Karpas-422 (cell line): Measurements from ENCODE around the gene BMERB1. TPM values are rescaled to one million over a fixed set of nuclear protein-coding genes. Genes with fewer than 3 reads are reported as not detected.

ENCODE experiments used
- DNase-seq: peaks from one replicate; pipeline ENCODE4 v3.0.0-alpha.2; 2015
- H2AFZ ChIP-seq: fragments of 200-600 bp; sonication (generic); 2 replicates; pipeline ENCODE4 v1.6.1; 2014; ENCODE audit warnings: antibody characterized with exemption, low read length, mixed read lengths
- H3K27ac ChIP-seq: fragments of 200-600 bp; sonication (generic); 2 replicates; pipeline ENCODE4 v1.5.1; 2014; ENCODE audit warnings: mild to moderate bottlenecking, low read length, moderate library complexity
- H3K27me3 ChIP-seq: fragments of 200-600 bp; sonication (generic); 2 replicates; pipeline ENCODE4 v1.6.1; 2014; ENCODE audit warnings: low read length, mixed read lengths
- H3K36me3 ChIP-seq: fragments of 200-600 bp; sonication (generic); 2 replicates; pipeline ENCODE4 v1.6.1; 2014; ENCODE audit warnings: low read length, mixed read lengths; ENCODE audit not compliant: insufficient read depth
- H3K4me1 ChIP-seq: fragments of 200-600 bp; sonication (generic); 2 replicates; pipeline ENCODE4 v1.6.1; 2014; ENCODE audit warnings: mild to moderate bottlenecking, low read length, mixed read lengths
- H3K4me2 ChIP-seq: fragments of 200-600 bp; sonication (generic); 2 replicates; pipeline ENCODE4 v1.6.1; 2014; ENCODE audit warnings: low read length, low read depth, mild to moderate bottlenecking; ENCODE audit not compliant: poor library complexity, severe bottlenecking
- H3K4me3 ChIP-seq: fragments of 200-600 bp; sonication (generic); 2 replicates; pipeline ENCODE4 v1.5.1; 2014; ENCODE audit warnings: mild to moderate bottlenecking, antibody characterized with exemption, low read length, mixed read lengths
- H3K79me2 ChIP-seq: fragments of 200-600 bp; sonication (generic); 2 replicates; pipeline ENCODE4 v1.6.1; 2014; ENCODE audit warnings: mild to moderate bottlenecking, low read length, mixed read lengths
- H3K9ac ChIP-seq: fragments of 200-600 bp; sonication (generic); 2 replicates; pipeline ENCODE4 v1.6.0; 2014; ENCODE audit warnings: low read length
- H3K9me2 ChIP-seq: fragments of 200-600 bp; sonication (generic), shearing (Covaris generic); replicated peaks from 2 replicates; pipeline ENCODE4 v1.6.0; 2014; ENCODE audit warnings: mild to moderate bottlenecking, low read length, moderate library complexity; ENCODE audit not compliant: insufficient read depth
- H3K9me3 ChIP-seq: fragments of 300-700, 200-600 bp; sonication (generic); 2 replicates; pipeline ENCODE4 v1.6.1; 2014; ENCODE audit warnings: low read length, mixed read lengths
- H4K20me1 ChIP-seq: fragments of 200-600 bp; sonication (generic); 2 replicates; pipeline ENCODE4 v1.6.1; 2014; ENCODE audit warnings: mild to moderate bottlenecking, antibody characterized with exemption, low read length, low read depth; ENCODE audit not compliant: insufficient read depth
- total RNA-seq: library from RNA; depleted of rRNA; stranded (reverse); fragments of >200 nt; shearing (Covaris generic); gene quantifications from 2 replicates; pipeline ENCODE4 v1.2.3, GENCODE V29; 2014; ENCODE audit warnings: low replicate concordance

Gene BMERB1
- total RNA-seq, 1 experiment from 2014 or later: 0.22 TPM

GRCh38 chr16:15532825-15533224 is 98.4 kb downstream of the BMERB1 start:
- no peaks in the 10 kb centered on the region for H3K9me2 ChIP-seq
- H3K4me2 ChIP-seq: peak overlapping the region; percentile 26
- H3K4me3 ChIP-seq: no peak overlapping the region
- H3K27ac ChIP-seq: no peak overlapping the region
- H3K36me3 ChIP-seq: no peaks in the 10 kb centered on the region
- H3K79me2 ChIP-seq: no peaks in the 10 kb centered on the region
- DNase-seq: no peak
- H3K9me3 ChIP-seq: no peaks in the 10 kb centered on the region
- H2AFZ ChIP-seq: no peak overlapping the region
- H3K4me1 ChIP-seq: peaks cover 6% of the 10 kb centered on the region
- H3K27me3 ChIP-seq: no peaks in the 10 kb centered on the region
- no peak overlapping the region for H3K9ac ChIP-seq
- no peaks in the 10 kb centered on the region for H4K20me1 ChIP-seq

- Histone ChIP-seq H4K20me1 (no peaks in the 10 kb centered on the region), H3K27ac (no peak overlapping the region), H2AFZ (no peak overlapping the region), H3K36me3 (no peaks in the 10 kb centered on the region), H3K9me2 (no peaks in the 10 kb centered on the region), H3K9me3 (no peaks in the 10 kb centered on the region), H3K79me2 (no peaks in the 10 kb centered on the region), H3K27me3 (no peaks in the 10 kb centered on the region), H3K4me1 (peaks cover 6% of the 10 kb centered on the region), H3K9ac (no peak overlapping the region), H3K4me2 (peak overlapping the region; percentile 26), H3K4me3 (no peak overlapping the region)
- DNase-seq: no peak
Measured at GRCh38 chr16:15533386-15533785, 99.0 kb downstream of the BMERB1 start.

- Histone ChIP-seq H4K20me1 (no peaks in the 10 kb centered on the region), H3K9me3 (no peaks in the 10 kb centered on the region), H3K27me3 (no peaks in the 10 kb centered on the region), H3K4me1 (peaks cover 6% of the 10 kb centered on the region), H3K79me2 (no peaks in the 10 kb centered on the region), H3K27ac (no peak overlapping the region), H3K4me2 (no peak overlapping the region), H3K9me2 (no peaks in the 10 kb centered on the region), H3K36me3 (no peaks in the 10 kb centered on the region), H3K9ac (no peak overlapping the region), H3K4me3 (no peak overlapping the region), H2AFZ (no peak overlapping the region)
- DNase-seq: no peak
Measured at GRCh38 chr16:15535772-15536171, 101.4 kb downstream of the BMERB1 start.

- H3K36me3 ChIP-seq: no peaks in the 10 kb centered on the region
- H2AFZ ChIP-seq: no peak overlapping the region
- peaks cover 6% of the 10 kb centered on the region for H3K4me1 ChIP-seq
- H3K27me3 ChIP-seq: no peaks in the 10 kb centered on the region
- no peak for DNase-seq
- H4K20me1 ChIP-seq: no peaks in the 10 kb centered on the region
- no peaks in the 10 kb centered on the region for H3K79me2 ChIP-seq
- no peaks in the 10 kb centered on the region for H3K9me3 ChIP-seq
- no peak overlapping the region for H3K4me3 ChIP-seq
- H3K9ac ChIP-seq: no peak overlapping the region
- H3K4me2 ChIP-seq: no peak overlapping the region
- H3K9me2 ChIP-seq: no peaks in the 10 kb centered on the region
- H3K27ac ChIP-seq: no peak overlapping the region
Measured at GRCh38 chr16:15536843-15537242, 102.5 kb downstream of the BMERB1 start.

GRCh38 chr16:15538507-15538906 is 104.1 kb downstream of the BMERB1 start:
- Histone ChIP-seq H3K9ac (no peak overlapping the region), H3K4me2 (no peak overlapping the region), H3K4me1 (no peaks in the 10 kb centered on the region), H3K27me3 (no peaks in the 10 kb centered on the region), H3K9me2 (no peaks in the 10 kb centered on the region), H2AFZ (no peak overlapping the region), H3K9me3 (no peaks in the 10 kb centered on the region), H4K20me1 (no peaks in the 10 kb centered on the region), H3K27ac (no peak overlapping the region), H3K36me3 (no peaks in the 10 kb centered on the region), H3K4me3 (no peak overlapping the region), H3K79me2 (no peaks in the 10 kb centered on the region)
- no peak for DNase-seq

GRCh38 chr16:15539197-15539596 is 104.8 kb downstream of the BMERB1 start:
- Histone ChIP-seq H3K27me3 (no peaks in the 10 kb centered on the region), H3K36me3 (no peaks in the 10 kb centered on the region), H3K9me3 (no peaks in the 10 kb centered on the region), H4K20me1 (no peaks in the 10 kb centered on the region), H3K9me2 (no peaks in the 10 kb centered on the region), H3K4me1 (no peaks in the 10 kb centered on the region), H3K4me3 (no peak overlapping the region), H3K4me2 (no peak overlapping the region), H3K9ac (no peak overlapping the region), H2AFZ (no peak overlapping the region), H3K27ac (no peak overlapping the region), H3K79me2 (no peaks in the 10 kb centered on the region)
- peak; percentile 51 for DNase-seq

GRCh38 chr16:15542261-15542660 is 107.9 kb downstream of the BMERB1 start:
- H4K20me1 ChIP-seq: no peaks in the 10 kb centered on the region
- no peaks in the 10 kb centered on the region for H3K79me2 ChIP-seq
- no peak overlapping the region for H3K4me3 ChIP-seq
- H3K4me2 ChIP-seq: no peak overlapping the region
- H3K9ac ChIP-seq: no peak overlapping the region
- no peaks in the 10 kb centered on the region for H3K9me3 ChIP-seq
- no peak overlapping the region for H3K27ac ChIP-seq
- H3K4me1 ChIP-seq: no peaks in the 10 kb centered on the region
- no peak overlapping the region for H2AFZ ChIP-seq
- DNase-seq: no peak
- no peaks in the 10 kb centered on the region for H3K36me3 ChIP-seq
- no peaks in the 10 kb centered on the region for H3K27me3 ChIP-seq
- H3K9me2 ChIP-seq: no peaks in the 10 kb centered on the region

- no peak overlapping the region for H3K4me2 ChIP-seq
- H2AFZ ChIP-seq: no peak overlapping the region
- H4K20me1 ChIP-seq: no peaks in the 10 kb centered on the region
- no peak overlapping the region for H3K4me3 ChIP-seq
- no peak overlapping the region for H3K27ac ChIP-seq
- H3K36me3 ChIP-seq: no peaks in the 10 kb centered on the region
- H3K9ac ChIP-seq: no peak overlapping the region
- no peaks in the 10 kb centered on the region for H3K9me2 ChIP-seq
- no peaks in the 10 kb centered on the region for H3K27me3 ChIP-seq
- H3K9me3 ChIP-seq: no peaks in the 10 kb centered on the region
- no peaks in the 10 kb centered on the region for H3K4me1 ChIP-seq
- no peaks in the 10 kb centered on the region for H3K79me2 ChIP-seq
- no peak for DNase-seq
Measured at GRCh38 chr16:15542734-15543347, 108.5 kb downstream of the BMERB1 start.

- no peak for DNase-seq
- H2AFZ ChIP-seq: no peak overlapping the region
- no peaks in the 10 kb centered on the region for H3K4me1 ChIP-seq
- no peak overlapping the region for H3K27ac ChIP-seq
- H3K36me3 ChIP-seq: no peaks in the 10 kb centered on the region
- H3K9me2 ChIP-seq: no peaks in the 10 kb centered on the region
- H4K20me1 ChIP-seq: no peaks in the 10 kb centered on the region
- no peaks in the 10 kb centered on the region for H3K27me3 ChIP-seq
- H3K79me2 ChIP-seq: no peaks in the 10 kb centered on the region
- H3K4me2 ChIP-seq: no peak overlapping the region
- H3K4me3 ChIP-seq: no peak overlapping the region
- no peaks in the 10 kb centered on the region for H3K9me3 ChIP-seq
- H3K9ac ChIP-seq: no peak overlapping the region
Measured at GRCh38 chr16:15544405-15544804, 110.0 kb downstream of the BMERB1 start.
